Neuronal stem cell (in vitro differentiated cells): ENCODE measurements around the gene DCTN5.

ENCODE experiments used
- DNase-seq: peaks from one replicate; pipeline ENCODE4 v3.0.0-alpha.2; 2013; ENCODE audit warnings: low spot score
- H2AFZ ChIP-seq: one replicate; pipeline ENCODE4 v1.6.1; 2013; ENCODE audit warnings: mild to moderate bottlenecking, low read length, inconsistent platforms
- H2AK5ac ChIP-seq: 2 replicates; pipeline ENCODE4 v1.6.1; 2013; ENCODE audit warnings: low read depth, mild to moderate bottlenecking, inconsistent platforms, low read length, moderate library complexity, mixed read lengths
- H2BK120ac ChIP-seq: 2 replicates; pipeline ENCODE4 v1.6.1; 2013; ENCODE audit warnings: low read depth, mild to moderate bottlenecking, inconsistent platforms, low read length, moderate library complexity, mixed read lengths
- H2BK12ac ChIP-seq: one replicate; pipeline ENCODE4 v1.6.1; 2013; ENCODE audit warnings: low read length, inconsistent platforms
- H2BK15ac ChIP-seq: 2 replicates; pipeline ENCODE4 v1.6.1; 2013; ENCODE audit warnings: mild to moderate bottlenecking, low read length, inconsistent platforms, mixed read lengths
- H2BK5ac ChIP-seq: one replicate; pipeline ENCODE4 v1.6.1; 2013; ENCODE audit warnings: inconsistent platforms, mild to moderate bottlenecking, low read length, moderate library complexity
- H3K14ac ChIP-seq: one replicate; pipeline ENCODE4 v1.6.1; 2013; ENCODE audit warnings: low read length, inconsistent platforms
- H3K18ac ChIP-seq: 2 replicates; pipeline ENCODE4 v1.6.1; 2013; ENCODE audit warnings: low read length, inconsistent platforms
- H3K23ac ChIP-seq: 2 replicates; pipeline ENCODE4 v1.6.1; 2013; ENCODE audit warnings: low read depth, mild to moderate bottlenecking, mixed read lengths, low read length, inconsistent platforms; ENCODE audit not compliant: poor library complexity
- H3K27ac ChIP-seq: replicated peaks from 3 replicates; pipeline ENCODE4 v1.5.1; 2013; ENCODE audit warnings: low read length, inconsistent platforms
- H3K27me3 ChIP-seq, 3 experiments: 2 replicates each; pipeline ENCODE4 v1.6.1; 2013; ENCODE audit warnings: low read length in 3 of 3, mild to moderate bottlenecking in 2 of 3, inconsistent platforms in 1 of 3, low read depth in 1 of 3, mixed read lengths in 1 of 3, moderate library complexity in 1 of 3; ENCODE audit not compliant: control insufficient read depth in 3 of 3, insufficient read depth in 3 of 3
- H3K36me3 ChIP-seq, 2 donors: replicated peaks in 1 of 2; 2 replicates each; pipeline ENCODE4 v1.6.1; 2013; ENCODE audit warnings: low read length in 2 of 2; ENCODE audit not compliant: control insufficient read depth in 2 of 2, insufficient read depth in 2 of 2
- H3K4ac ChIP-seq: 2 replicates; pipeline ENCODE4 v1.6.1; 2013; ENCODE audit warnings: inconsistent platforms, mild to moderate bottlenecking, low read length, moderate library complexity
- H3K4me1 ChIP-seq, 2 donors: 1 replicate in 1 of 2; 2 replicates in 1 of 2; pipeline ENCODE4 v1.6.1; 2013; ENCODE audit warnings: low read length in 2 of 2, low read depth in 1 of 2; ENCODE audit not compliant: control insufficient read depth in 2 of 2, insufficient read depth in 1 of 2
- H3K4me2 ChIP-seq: one replicate; pipeline ENCODE4 v1.6.1; 2013; ENCODE audit warnings: mild to moderate bottlenecking, low read length, inconsistent platforms; ENCODE audit not compliant: insufficient read depth, poor library complexity, severe bottlenecking
- H3K4me3 ChIP-seq, 2 donors: 2 replicates each; pipeline ENCODE4 v1.5.1; 2013; ENCODE audit warnings: low read length in 2 of 2, mild to moderate bottlenecking in 2 of 2, inconsistent platforms in 1 of 2, moderate library complexity in 1 of 2
- H3K79me1 ChIP-seq: one replicate; pipeline ENCODE4 v1.6.1; 2013; ENCODE audit warnings: low read depth, mild to moderate bottlenecking, inconsistent platforms, low read length, moderate library complexity
- H3K9ac ChIP-seq: one replicate; pipeline ENCODE4 v1.6.1; 2013; ENCODE audit warnings: mild to moderate bottlenecking, low read depth, low read length, inconsistent platforms; ENCODE audit not compliant: poor library complexity
- H3K9me3 ChIP-seq, 2 donors: replicated peaks in 1 of 2; 2 replicates each; pipeline versions ENCODE3 to v1.6.1; 2013; ENCODE audit warnings: low read length in 2 of 2, mild to moderate bottlenecking in 2 of 2, inconsistent platforms in 1 of 2, low read depth in 1 of 2, mixed read lengths in 1 of 2, moderate library complexity in 1 of 2; ENCODE audit not compliant: control insufficient read depth in 2 of 2, insufficient read depth in 1 of 2
- H4K8ac ChIP-seq: one replicate; pipeline ENCODE4 v1.6.1; 2013; ENCODE audit warnings: low read depth, mild to moderate bottlenecking, inconsistent platforms, low read length, moderate library complexity
- H4K91ac ChIP-seq: one replicate; pipeline ENCODE4 v1.6.1; 2013; ENCODE audit warnings: low read length, low read depth, mild to moderate bottlenecking, inconsistent platforms; ENCODE audit not compliant: poor library complexity
- WGBS, 2 donors: extraction: QIAGEN DNeasy Blood & Tissue Kit; methylation state at CpG; one replicate each; pipeline ENCODE4 v1.1.7; 2013; ENCODE audit warnings: missing lambda C conversion rate in 2 of 2, mixed read lengths in 1 of 2; ENCODE audit not compliant: insufficient read length in 2 of 2, insufficient replicate concordance in 1 of 2; ENCODE audit errors: extremely low coverage in 2 of 2; 5-methylcytosine and 5-hydroxymethylcytosine counted together

The DCTN5 gene

DNA sequence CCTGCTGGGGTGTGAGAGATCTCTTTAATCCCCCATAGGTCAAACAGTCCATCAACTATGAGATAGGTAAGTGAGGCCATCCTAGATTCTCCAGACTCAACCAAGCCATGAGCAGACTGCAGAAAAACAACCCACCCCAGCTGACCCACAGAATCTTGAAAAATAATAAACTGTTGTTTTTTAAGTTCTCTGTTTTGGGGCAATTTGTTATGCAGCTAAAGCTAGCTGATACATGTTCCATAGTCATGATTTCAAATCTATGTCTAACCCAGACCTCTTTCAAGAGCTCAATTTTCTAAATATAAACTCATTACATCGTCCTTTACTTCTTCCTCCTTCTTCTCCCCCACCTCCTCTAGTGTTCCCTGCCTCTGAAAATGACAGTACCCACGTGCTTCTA is 61.7 kb downstream of the DCTN5 start:
- H3K9ac ChIP-seq: no peak overlapping the region
- 100% methylated on average over 1 of the region's 2 CpGs; no CpG with 5 or more reads in 1 of the 2 donors for WGBS, 2 donors
- no peak overlapping the region for H2AK5ac ChIP-seq
- H3K79me1 ChIP-seq: no peaks in the 10 kb centered on the region
- no peak overlapping the region for H3K4ac ChIP-seq
- no peaks in the 10 kb centered on the region for H3K27me3 ChIP-seq
- no peak overlapping the region for H3K4me2 ChIP-seq
- no peak overlapping the region for H3K14ac ChIP-seq
- no peak overlapping the region for H4K8ac ChIP-seq
- no peak overlapping the region for H2BK12ac ChIP-seq
- H2AFZ ChIP-seq: no peak overlapping the region
- no peak overlapping the region for H3K4me3 ChIP-seq
- H3K4me1 ChIP-seq: peaks cover 0 to 5% of the 10 kb centered on the region in 2 donors
- no peak overlapping the region for H2BK120ac ChIP-seq
- H2BK5ac ChIP-seq: no peak overlapping the region
- no peak overlapping the region for H4K91ac ChIP-seq
- H2BK15ac ChIP-seq: no peak overlapping the region
- H3K36me3 ChIP-seq: no peaks in the 10 kb centered on the region
- no peak for DNase-seq
- no peak overlapping the region for H3K18ac ChIP-seq
- H3K23ac ChIP-seq: no peak overlapping the region
- H3K9me3 ChIP-seq: no peaks in the 10 kb centered on the region
- no peak overlapping the region for H3K27ac ChIP-seq

DNA sequence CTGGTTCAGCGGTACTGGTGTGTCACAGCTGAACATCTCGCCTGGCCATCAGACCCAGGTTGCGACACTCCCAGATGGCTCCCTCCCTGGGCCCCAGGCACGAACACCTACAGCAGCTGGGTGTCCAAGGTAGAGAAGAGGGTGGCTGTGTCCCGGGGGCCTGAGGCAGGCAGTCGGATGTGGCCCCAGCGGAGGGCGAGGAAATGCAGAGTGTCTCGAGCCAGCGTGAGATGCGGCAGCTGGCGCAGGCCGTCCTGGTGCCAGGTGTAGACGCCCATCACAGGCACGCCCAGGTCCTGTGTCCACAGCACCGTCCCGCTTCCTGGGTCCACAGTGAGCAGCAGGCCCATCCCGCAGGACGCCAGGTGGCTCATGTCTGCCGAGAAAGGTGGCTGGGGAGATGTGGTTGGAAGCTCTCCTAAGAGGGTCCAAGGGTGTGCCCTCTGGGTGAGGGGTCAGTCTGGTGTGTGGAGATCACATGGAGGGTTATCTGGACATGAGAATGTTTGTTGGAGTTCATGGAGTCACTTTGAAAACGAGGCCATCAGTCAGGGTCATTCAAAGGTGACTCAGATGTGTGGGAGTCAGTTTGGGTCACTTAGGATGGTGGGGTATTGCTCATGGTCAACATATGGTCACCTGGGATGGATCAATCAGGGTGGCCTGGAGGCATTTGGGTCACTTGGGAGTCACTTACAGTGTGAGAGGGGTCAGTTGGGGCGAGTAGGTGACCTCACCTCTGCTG is 63.7 kb downstream of the DCTN5 start:
- WGBS, 2 donors: no CpG with 5 or more reads among the region's 22 CpGs
- Histone ChIP-seq H2BK15ac (peak overlapping the region; percentile 60), H3K9me3 (peaks cover 2 to 3% of the 10 kb centered on the region in 2 donors), H3K36me3 (no peaks in the 10 kb centered on the region), H4K8ac (no peak overlapping the region), H3K4ac (no peak overlapping the region), H2AFZ (no peak overlapping the region), H2BK5ac (no peak overlapping the region), H3K4me2 (no peak overlapping the region), H2BK12ac (peak overlapping the region; percentile 63), H3K4me3 (no peak overlapping the region), H3K14ac (no peak overlapping the region), H2AK5ac (peak overlapping the region; percentile 72), H3K79me1 (no peaks in the 10 kb centered on the region), H3K9ac (no peak overlapping the region), H4K91ac (no peak overlapping the region), H2BK120ac (no peak overlapping the region), H3K18ac (peak overlapping the region; percentile 75), H3K27ac (no peak overlapping the region), H3K27me3 (no peaks in the 10 kb centered on the region), H3K4me1 (peaks cover 0 to 5% of the 10 kb centered on the region in 2 donors), H3K23ac (no peak overlapping the region)
- DNase-seq: no peak

DNA sequence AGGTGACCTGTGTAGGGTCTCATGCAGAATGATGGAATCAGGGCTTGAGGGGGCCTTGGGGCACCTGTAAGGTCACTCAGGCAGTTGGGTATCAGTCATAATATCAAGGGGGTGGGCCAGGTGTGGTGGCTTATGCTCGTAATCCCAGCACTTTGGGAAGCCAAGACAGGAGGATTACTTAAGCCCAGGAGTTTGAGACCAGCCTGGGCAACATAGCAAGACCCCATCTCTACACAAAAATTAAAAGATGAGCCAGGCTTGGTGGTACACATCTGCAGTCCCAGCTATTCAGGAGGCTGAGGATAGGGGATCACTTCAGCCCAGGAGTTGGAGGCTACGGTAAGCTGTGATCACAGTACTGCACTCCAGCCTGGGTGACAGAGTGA is 64.2 kb downstream of the DCTN5 start:
- Histone ChIP-seq H2BK5ac (no peak overlapping the region), H3K9ac (no peak overlapping the region), H3K27ac (no peak overlapping the region), H3K23ac (no peak overlapping the region), H2BK120ac (no peak overlapping the region), H3K9me3 (peaks cover 2 to 3% of the 10 kb centered on the region in 2 donors), H3K79me1 (no peaks in the 10 kb centered on the region), H2AK5ac (no peak overlapping the region), H3K14ac (no peak overlapping the region), H2BK12ac (no peak overlapping the region), H3K4ac (no peak overlapping the region), H4K8ac (no peak overlapping the region), H3K4me2 (no peak overlapping the region), H3K36me3 (no peaks in the 10 kb centered on the region), H3K4me1 (peaks cover 0 to 3% of the 10 kb centered on the region in 2 donors), H2BK15ac (no peak overlapping the region), H3K27me3 (peaks cover 0 to 4% (median 0%) of the 10 kb centered on the region in 3 experiments), H3K18ac (no peak overlapping the region), H3K4me3 (no peak overlapping the region), H4K91ac (no peak overlapping the region), H2AFZ (no peak overlapping the region)
- WGBS, 2 donors: no CpG with 5 or more reads among the region's 2 CpGs
- DNase-seq: no peak

DNA sequence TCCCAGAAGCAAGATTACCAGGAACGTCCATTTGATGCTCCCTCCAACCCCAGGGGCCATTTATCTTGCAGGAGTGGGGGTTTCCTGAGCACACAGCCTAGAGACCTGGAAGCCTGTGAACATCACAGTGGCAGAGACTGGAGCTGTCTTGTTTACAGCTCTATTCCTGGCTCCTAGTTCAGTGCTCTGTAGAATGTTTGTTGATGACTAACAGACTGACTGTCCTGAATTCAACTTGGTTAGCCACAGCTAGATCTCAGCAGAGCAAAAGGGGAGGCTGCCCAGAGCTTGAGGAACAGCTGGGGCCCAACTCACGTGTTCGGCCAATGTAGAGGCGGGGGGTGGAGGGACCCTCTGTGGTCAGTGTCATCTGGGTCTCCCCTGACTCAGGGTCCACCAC is 65.2 kb downstream of the DCTN5 start:
- Histone ChIP-seq H2BK5ac (no peak overlapping the region), H3K23ac (no peak overlapping the region), H3K4me3 (no peak overlapping the region), H3K4me1 (no peaks in the 10 kb centered on the region), H3K27me3 (peaks cover 0 to 10% (median 0%) of the 10 kb centered on the region in 3 experiments), H3K14ac (no peak overlapping the region), H2AK5ac (no peak overlapping the region), H3K79me1 (no peaks in the 10 kb centered on the region), H2BK12ac (no peak overlapping the region), H3K9me3 (peaks cover 2 to 3% of the 10 kb centered on the region in 2 donors), H2BK15ac (no peak overlapping the region), H2BK120ac (no peak overlapping the region), H3K4me2 (no peak overlapping the region), H3K18ac (no peak overlapping the region), H3K4ac (no peak overlapping the region), H3K9ac (no peak overlapping the region), H4K91ac (no peak overlapping the region), H3K27ac (no peak overlapping the region), H3K36me3 (no peaks in the 10 kb centered on the region), H4K8ac (no peak overlapping the region), H2AFZ (no peak overlapping the region)
- no peak for DNase-seq
- no CpG with 5 or more reads among the region's 4 CpGs for WGBS, 2 donors
